Upper lobe of left lung (tissue), 4 donors: ENCODE results near the gene EEF1AKMT4.

ENCODE experiments used
- EP300 ChIP-seq, 4 donors: sonication (generic); formaldehyde crosslinking; IDR thresholded peaks; one replicate each; pipeline ENCODE4 v1.5.1; 2017; ENCODE audit warnings: antibody characterized with exemption in 4 of 4, control low read depth in 2 of 4
- POLR2A ChIP-seq, 4 donors: fragments of 450-650 bp; IDR thresholded peaks; one replicate each; pipeline ENCODE4 v1.5.1; 2016 to 2017; ENCODE audit warnings: antibody characterized with exemption in 4 of 4, mild to moderate bottlenecking in 2 of 4

GRCh38 chr3:184227481-184227935, 22.0 kb upstream of the EEF1AKMT4 start:
- TF ChIP-seq EP300 (IDR thresholded peaks at IDR 0.05) = no peak
- TF ChIP-seq POLR2A (IDR thresholded peaks at IDR 0.05) = no peak
